Upper lobe of left lung (tissue), 4 donors: ENCODE results near the gene STX4.

Experiments used
- CTCF ChIP-seq, 6 experiments: fragments of 450-650 bp in 4 of 6; fragments of 200-600 bp in 2 of 6; sonication (generic) in 2 of 6; IDR thresholded peaks; one replicate each; pipeline ENCODE4 v1.5.1; 2016 to 2019; ENCODE audit warnings: antibody characterized with exemption in 6 of 6
- EP300 ChIP-seq, 4 donors: sonication (generic); formaldehyde crosslinking; IDR thresholded peaks; one replicate each; pipeline ENCODE4 v1.5.1; 2017; ENCODE audit warnings: antibody characterized with exemption in 4 of 4, control low read depth in 2 of 4
- POLR2A ChIP-seq, 4 donors: fragments of 450-650 bp; IDR thresholded peaks; one replicate each; pipeline ENCODE4 v1.5.1; 2016 to 2017; ENCODE audit warnings: antibody characterized with exemption in 4 of 4, mild to moderate bottlenecking in 2 of 4
- POLR2AphosphoS5 ChIP-seq, 2 donors: sonication (generic); formaldehyde crosslinking; IDR thresholded peaks; one replicate each; pipeline ENCODE4 v1.5.1; 2017; ENCODE audit warnings: antibody characterized with exemption in 2 of 2

DNA sequence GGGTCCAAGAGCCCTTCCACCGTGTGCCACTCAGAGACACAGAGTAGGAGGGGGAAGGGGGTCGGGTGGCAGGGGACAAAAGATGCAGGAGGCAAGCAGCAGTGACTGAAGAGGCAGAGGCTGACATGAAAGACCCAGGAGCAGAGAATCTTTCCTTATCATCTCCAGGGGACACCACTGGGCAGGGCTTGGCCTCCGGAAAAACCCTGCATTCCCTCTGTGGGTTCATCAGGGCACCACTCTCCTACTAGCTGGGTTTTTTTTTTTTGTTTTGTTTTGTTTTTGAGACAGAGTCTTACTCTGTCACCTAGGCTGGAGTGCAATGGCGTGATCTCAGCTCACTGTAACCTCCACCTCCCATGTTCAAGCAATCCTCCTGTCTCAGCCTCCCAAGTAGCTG, 2.1 kb upstream of the STX4 start:
- no peak for TF ChIP-seq CTCF (IDR thresholded peaks at IDR 0.05)
- no peak for TF ChIP-seq POLR2AphosphoS5 (IDR thresholded peaks at IDR 0.05)
- no peak for TF ChIP-seq POLR2A (IDR thresholded peaks at IDR 0.05)
- TF ChIP-seq EP300 (IDR thresholded peaks at IDR 0.05), result no peak
